CD14-positive monocyte (primary cell): ENCODE measurements around the gene EDC4. TPM values are rescaled to one million over a fixed set of nuclear protein-coding genes. Genes with fewer than 3 reads are reported as not detected.
A peak's percentile ranks its signal among the peaks of the same experiment; 100 is the strongest.

Experiments used
- DNase-seq, 3 donors: peaks; one replicate each; pipeline ENCODE4 v3.0.0-alpha.2; 2011 to 2022
- H2AFZ ChIP-seq: 2 replicates; pipeline ENCODE4 v1.6.0; 2012; ENCODE audit warnings: mild to moderate bottlenecking, low read depth, low read length, inconsistent platforms; ENCODE audit not compliant: insufficient read depth, poor library complexity, severe bottlenecking
- H3K27ac ChIP-seq, 2 donors: 1 replicate in 1 of 2; 2 replicates in 1 of 2; pipeline ENCODE4 v1.5.1; 2012 to 2013; ENCODE audit warnings: low read length in 2 of 2, control low read depth in 1 of 2, inconsistent platforms in 1 of 2, low read depth in 1 of 2, mild to moderate bottlenecking in 1 of 2
- H3K27me3 ChIP-seq, 2 donors: one replicate each; pipeline versions ENCODE4 v1.6.0 to v1.6.1; 2011 to 2013; ENCODE audit warnings: low read length in 2 of 2; ENCODE audit not compliant: control insufficient read depth in 2 of 2, insufficient read depth in 2 of 2
- H3K36me3 ChIP-seq, 2 donors: replicated peaks in 1 of 2; 1 replicate in 1 of 2; 2 replicates in 1 of 2; pipeline versions ENCODE4 v1.5.1 to v1.6.1; 2012 to 2013; ENCODE audit warnings: low read length in 2 of 2, control low read depth in 1 of 2, inconsistent platforms in 1 of 2, mild to moderate bottlenecking in 1 of 2; ENCODE audit not compliant: insufficient read depth in 2 of 2, control insufficient read depth in 1 of 2
- H3K4me1 ChIP-seq, 2 donors: 1 replicate in 1 of 2; 2 replicates in 1 of 2; pipeline versions ENCODE4 v1.5.1 to v1.6.1; 2012 to 2013; ENCODE audit warnings: low read length in 2 of 2, control low read depth in 1 of 2, inconsistent platforms in 1 of 2, mild to moderate bottlenecking in 1 of 2, moderate library complexity in 1 of 2; ENCODE audit not compliant: insufficient read depth in 2 of 2, control insufficient read depth in 1 of 2
- H3K4me2 ChIP-seq: replicated peaks from 2 replicates; pipeline ENCODE3; 2012; ENCODE audit warnings: low read length, moderate library complexity, mild to moderate bottlenecking; ENCODE audit not compliant: poor library complexity, severe bottlenecking; ENCODE audit errors: extremely low read depth
- H3K4me3 ChIP-seq, 3 experiments: fragments of 200-600 bp in 1 of 3; sonication (generic) in 1 of 3; replicated peaks in 1 of 3; 1 replicate in 2 of 3; 2 replicates in 1 of 3; pipeline ENCODE4 v1.5.1; 2011 to 2013; ENCODE audit warnings: low read length in 3 of 3, mild to moderate bottlenecking in 3 of 3, control low read depth in 2 of 3, low read depth in 2 of 3, inconsistent platforms in 1 of 3, moderate library complexity in 1 of 3
- H3K79me2 ChIP-seq: 2 replicates; pipeline ENCODE4 v1.6.0; 2012; ENCODE audit warnings: mild to moderate bottlenecking, control low read depth, inconsistent platforms, low read length, moderate library complexity; ENCODE audit not compliant: insufficient read depth
- H3K9ac ChIP-seq: 2 replicates; pipeline ENCODE4 v1.6.0; 2017; ENCODE audit warnings: low read length, mild to moderate bottlenecking; ENCODE audit not compliant: insufficient read depth, poor library complexity, severe bottlenecking
- H3K9me3 ChIP-seq, 2 donors: replicated peaks in 1 of 2; 1 replicate in 1 of 2; 2 replicates in 1 of 2; pipeline versions ENCODE4 v1.5.1 to v1.6.1; 2012 to 2013; ENCODE audit warnings: low read length in 2 of 2, control low read depth in 1 of 2; ENCODE audit not compliant: control insufficient read depth in 1 of 2, insufficient read depth in 1 of 2
- H4K20me1 ChIP-seq: 2 replicates; pipeline ENCODE4 v1.6.0; 2012; ENCODE audit warnings: mild to moderate bottlenecking, low read length, control low read depth, moderate library complexity; ENCODE audit not compliant: insufficient read depth
- H3K27ac Mint-ChIP-seq, 7 donors: one replicate each; pipeline ENCODE4 v1.8.0; 2020; ENCODE audit warnings: mild to moderate bottlenecking in 7 of 7, mixed read lengths in 7 of 7, moderate library complexity in 6 of 7, inconsistent platforms in 2 of 7
- H3K27me3 Mint-ChIP-seq, 3 donors: one replicate each; pipeline ENCODE4 v1.8.0; 2021 to 2022; ENCODE audit warnings: low read depth in 3 of 3, mild to moderate bottlenecking in 3 of 3, mixed read lengths in 3 of 3, moderate library complexity in 3 of 3, inconsistent platforms in 1 of 3
- H3K36me3 Mint-ChIP-seq, 2 donors: one replicate each; pipeline ENCODE4 v1.8.0; 2020; ENCODE audit warnings: mixed read lengths in 2 of 2, inconsistent platforms in 1 of 2, mild to moderate bottlenecking in 1 of 2
- H3K4me1 Mint-ChIP-seq: one replicate; pipeline ENCODE4 v1.8.0; 2020; ENCODE audit warnings: mild to moderate bottlenecking, mixed read lengths
- H3K4me3 Mint-ChIP-seq, 2 donors: one replicate each; pipeline ENCODE4 v1.8.0; 2020; ENCODE audit warnings: mild to moderate bottlenecking in 2 of 2, mixed read lengths in 2 of 2, moderate library complexity in 1 of 2
- H3K9me3 Mint-ChIP-seq, 7 donors: one replicate each; pipeline ENCODE4 v1.8.0; 2020 to 2022; ENCODE audit warnings: mixed read lengths in 7 of 7, mild to moderate bottlenecking in 6 of 7, moderate library complexity in 6 of 7, inconsistent platforms in 2 of 7
- WGBS: methylation state at CpG from one replicate; pipeline ENCODE4 v1.1.5; 2013; ENCODE audit warnings: missing lambda C conversion rate; ENCODE audit not compliant: insufficient coverage; 5-methylcytosine and 5-hydroxymethylcytosine counted together
- intact Hi-C, 2 donors: fragments of 100-400 bp; cut with micrococcal nuclease; formaldehyde crosslinking; loops; one replicate each; pipeline versions ENCODE4 v1.15.0 to v1.15.1; 2023
- polyA plus RNA-seq, 3 donors: library from polyadenylated mRNA; depleted of rRNA in 1 of 3; unstranded in 2 of 3; stranded (reverse) in 1 of 3; fragments of 300-500 nt in 2 of 3; fragments of >200 nt in 1 of 3; fragmentation: Illumina TruSeq in 2 of 3; gene quantifications; 1 replicate in 2 of 3; 2 replicates in 1 of 3; pipeline ENCODE4 v1.2.3, GENCODE V29; 2012 to 2021
- TF ChIP-seq, protein P1 (sequence below): fragments of 200-600 bp; IDR thresholded peaks from one replicate; pipeline ENCODE4 v1.8.0; 2022; ENCODE audit warnings: antibody characterized with exemption, mild to moderate bottlenecking

Gene EDC4
- polyA plus RNA-seq, 3 donors, result 13.7 to 84.9 (median 18.2) TPM

- Histone ChIP-seq H3K4me2 (no peak overlapping the region), H4K20me1 (peaks cover 94% of the 10 kb centered on the region), H2AFZ (no peak overlapping the region), H3K4me1 (no peaks in the 10 kb centered on the region), H3K9me3 (no peaks in the 10 kb centered on the region), H3K79me2 (peaks cover 4% of the 10 kb centered on the region), H3K27ac (peak overlapping the region in 1 of 2 donors; percentile 20), H3K4me3 (no peak overlapping the region), H3K36me3 (peaks cover 55 to 89% of the 10 kb centered on the region in 2 donors), H3K9ac (no peak overlapping the region), H3K27me3 (no peaks in the 10 kb centered on the region)
- TF ChIP-seq, protein P1, sequence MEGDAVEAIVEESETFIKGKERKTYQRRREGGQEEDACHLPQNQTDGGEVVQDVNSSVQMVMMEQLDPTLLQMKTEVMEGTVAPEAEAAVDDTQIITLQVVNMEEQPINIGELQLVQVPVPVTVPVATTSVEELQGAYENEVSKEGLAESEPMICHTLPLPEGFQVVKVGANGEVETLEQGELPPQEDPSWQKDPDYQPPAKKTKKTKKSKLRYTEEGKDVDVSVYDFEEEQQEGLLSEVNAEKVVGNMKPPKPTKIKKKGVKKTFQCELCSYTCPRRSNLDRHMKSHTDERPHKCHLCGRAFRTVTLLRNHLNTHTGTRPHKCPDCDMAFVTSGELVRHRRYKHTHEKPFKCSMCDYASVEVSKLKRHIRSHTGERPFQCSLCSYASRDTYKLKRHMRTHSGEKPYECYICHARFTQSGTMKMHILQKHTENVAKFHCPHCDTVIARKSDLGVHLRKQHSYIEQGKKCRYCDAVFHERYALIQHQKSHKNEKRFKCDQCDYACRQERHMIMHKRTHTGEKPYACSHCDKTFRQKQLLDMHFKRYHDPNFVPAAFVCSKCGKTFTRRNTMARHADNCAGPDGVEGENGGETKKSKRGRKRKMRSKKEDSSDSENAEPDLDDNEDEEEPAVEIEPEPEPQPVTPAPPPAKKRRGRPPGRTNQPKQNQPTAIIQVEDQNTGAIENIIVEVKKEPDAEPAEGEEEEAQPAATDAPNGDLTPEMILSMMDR, result no peak
- no peaks in the 10 kb centered on the region for H3K4me1 Mint-ChIP-seq
- 80% methylated on average over 13 of the region's 13 CpGs for WGBS
- H3K36me3 Mint-ChIP-seq, result peaks cover 40 to 71% of the 10 kb centered on the region in 2 donors
- peaks cover 0 to 2% (median 0%) of the 10 kb centered on the region in 3 donors for H3K27me3 Mint-ChIP-seq
- no peak for DNase-seq
- no peaks in the 10 kb centered on the region for H3K9me3 Mint-ChIP-seq
- H3K4me3 Mint-ChIP-seq, result no peak overlapping the region
- H3K27ac Mint-ChIP-seq, result peak overlapping the region in 2 of 7 donors; percentile 42 to 64
- intact Hi-C loops, result loop anchor here in 1 of 2 donors (5.0 kb wide), 2 partner anchors 109 to 254 kb away; no protein-coding TSS in a partner anchor
These were observed 53.4 kb downstream of the EDC4 start for GRCh38 chr16:67926181-67926750.

- H3K9ac ChIP-seq, result no peak overlapping the region
These were observed 54.5 kb downstream of the EDC4 start for GRCh38 chr16:67927131-67927941.

More at GRCh38 chr16:67927131-67927941, 54.5 kb downstream of the EDC4 start:
- Mint-ChIP-seq H3K27me3 (peaks cover 0 to 2% (median 0%) of the 10 kb centered on the region in 3 donors), H3K36me3 (peaks cover 44 to 70% of the 10 kb centered on the region in 2 donors), H3K9me3 (no peaks in the 10 kb centered on the region), H3K4me3 (no peak overlapping the region), H3K4me1 (no peaks in the 10 kb centered on the region), H3K27ac (no peak overlapping the region)
- no peaks in the 10 kb centered on the region for H3K9me3 ChIP-seq
- no peak for DNase-seq
- 95% methylated on average over 20 of the region's 22 CpGs for WGBS
- no peaks in the 10 kb centered on the region for H3K27me3 ChIP-seq
- no peaks in the 10 kb centered on the region for H3K4me1 ChIP-seq
- peaks cover 60 to 90% of the 10 kb centered on the region in 2 donors for H3K36me3 ChIP-seq
- H2AFZ ChIP-seq, result no peak overlapping the region
- H3K79me2 ChIP-seq, result peaks cover 4% of the 10 kb centered on the region
- intact Hi-C loops, result loop anchor here in 1 of 2 donors (5.0 kb wide), 2 partner anchors 110 to 255 kb away; no protein-coding TSS in a partner anchor
- peak overlapping the region in 1 of 2 donors; percentile 20 for H3K27ac ChIP-seq
- no peak overlapping the region for H3K4me2 ChIP-seq
- TF ChIP-seq, protein P1, result no peak
- H4K20me1 ChIP-seq, result peaks cover 94% of the 10 kb centered on the region
- no peak overlapping the region for H3K4me3 ChIP-seq
